ENCODE results near the gene UBC.

- no peak for TF ChIP-seq EZH2 (IDR thresholded peaks at IDR 0.05; ENCODE audit: borderline replicate concordance)
- TF ChIP-seq EZH2phosphoT487 (IDR thresholded peaks at IDR 0.05; ENCODE audit: low read depth, severe bottlenecking, unreplicated experiment), result no peak
- no peak for TF ChIP-seq CTCF (IDR thresholded peaks at IDR 0.05; ENCODE audit: poor library complexity)
Observed at GRCh38 chr12:124877423-124877822, 37.0 kb downstream of the UBC start.

Data from hepatocyte (in vitro differentiated cells).